PFSK-1 (cell line): ENCODE measurements around the gene SSNA1.

Experiments
- FOXP2 ChIP-seq: optimal IDR thresholded peaks from 2 replicates; pipeline ENCODE3; 2011; ENCODE audit warnings: borderline replicate concordance, control low read depth, inconsistent platforms; ENCODE audit not compliant: insufficient read depth; ENCODE audit errors: extremely low read length, extremely low read depth
- POLR2AphosphoS5 ChIP-seq: IDR thresholded peaks from 2 replicates; pipeline ENCODE4 v1.6.1; 2012; ENCODE audit warnings: low read depth, mild to moderate bottlenecking, control low read depth, low read length, moderate library complexity
- REST ChIP-seq, 2 experiments: IDR thresholded peaks; 2 replicates each; pipeline versions ENCODE4 v1.6.1 to v1.8.0; 2011 to 2012; ENCODE audit warnings: low read depth in 2 of 2, low read length in 2 of 2, control low read depth in 1 of 2, inconsistent platforms in 1 of 2, mild to moderate bottlenecking in 1 of 2, moderate library complexity in 1 of 2; ENCODE audit not compliant: insufficient read depth in 1 of 2
- SIN3A ChIP-seq: IDR thresholded peaks from 2 replicates; pipeline ENCODE4 v1.6.1; 2012; ENCODE audit warnings: mild to moderate bottlenecking, low read length, moderate library complexity, borderline replicate concordance; ENCODE audit not compliant: insufficient read depth
- TAF1 ChIP-seq: IDR thresholded peaks from 2 replicates; pipeline ENCODE4 v1.6.1; 2012; ENCODE audit warnings: low read length, control low read depth, borderline replicate concordance; ENCODE audit not compliant: insufficient read depth

The SSNA1 gene

GRCh38 chr9:137220317-137221094 lies 32.0 kb downstream of the SSNA1 start:
- TF ChIP-seq POLR2AphosphoS5 = no peak
- no peak for TF ChIP-seq TAF1
- no peak for TF ChIP-seq SIN3A
- TF ChIP-seq FOXP2 = no peak
- no peak for TF ChIP-seq REST (IDR thresholded peaks at IDR 0.05; ENCODE audit: insufficient read depth in 1 of 2, low read depth in 2 of 2, low read length in 2 of 2)

GRCh38 chr9:137221095-137221505 lies 32.6 kb downstream of the SSNA1 start:
- TF ChIP-seq POLR2AphosphoS5 = no peak
- TF ChIP-seq FOXP2 = no peak

- TF ChIP-seq TAF1 (no peak), FOXP2 (no peak), POLR2AphosphoS5 (no peak), REST (IDR thresholded peaks at IDR 0.05; ENCODE audit: insufficient read depth in 1 of 2, low read depth in 2 of 2, low read length in 2 of 2) (no peak), SIN3A (no peak)
These were observed 33.1 kb downstream of the SSNA1 start for GRCh38 chr9:137221506-137222111.

- TF ChIP-seq TAF1 (no peak), POLR2AphosphoS5 (no peak), REST (IDR thresholded peaks at IDR 0.05; ENCODE audit: insufficient read depth in 1 of 2, low read depth in 2 of 2, low read length in 2 of 2) (no peak)
These were observed 34.0 kb downstream of the SSNA1 start, which contains the start of gene RNF208 for GRCh38 chr9:137222190-137223077. Gene RNF208, minus strand, starts transcription at chr9:137222240. Its CDS starts 1,028 bp downstream, at chr9:137221212.

- TF ChIP-seq POLR2AphosphoS5 (peak; percentile 89), SIN3A (no peak), FOXP2 (no peak), REST (IDR thresholded peaks at IDR 0.05; ENCODE audit: insufficient read depth in 1 of 2, low read depth in 2 of 2, low read length in 2 of 2) (no peak), TAF1 (peak; percentile 55; the same call in 1 of the 2 replicates)
These were observed 34.8 kb downstream of the SSNA1 start for GRCh38 chr9:137223078-137223970.
